HG03108 (cell line): ENCODE data around the gene TMEM233.
"Not testable (repeated sequence)": the region's sequence is repeated elsewhere in the genome, so short reads cannot be mapped to it uniquely, and the experiment has no call there.

Experiments used
- ATAC-seq: cut with Tn5 transposase; IDR thresholded peaks from one replicate; pipeline ENCODE4 v1.9.1; 2021; ENCODE audit warnings: moderate library complexity; ENCODE audit not compliant: unreplicated experiment

TMEM233 gene

GRCh38 chr12:119603767-119604166 is 10.2 kb downstream of the TMEM233 start:
- no peak for ATAC-seq

- no peak for ATAC-seq
Observed at GRCh38 chr12:119609358-119609757, 15.8 kb downstream of the TMEM233 start.

GRCh38 chr12:119613319-119613936 is 19.9 kb downstream of the TMEM233 start:
- no peak for ATAC-seq

- no peak for ATAC-seq
Observed at GRCh38 chr12:119614705-119615104, 21.1 kb downstream of the TMEM233 start.

- ATAC-seq: no peak
Observed at GRCh38 chr12:119615518-119616475, 22.2 kb downstream of the TMEM233 start.

- ATAC-seq: not testable (repeated sequence)
Observed at GRCh38 chr12:119618328-119618896, 24.8 kb downstream of the TMEM233 start.

- ATAC-seq: no peak
Observed at GRCh38 chr12:119620490-119620889, 26.9 kb downstream of the TMEM233 start.

- ATAC-seq: no peak
Observed at GRCh38 chr12:119621878-119622277, 28.3 kb downstream of the TMEM233 start.

- ATAC-seq: no peak
Observed at GRCh38 chr12:119624966-119625365, 31.4 kb downstream of the TMEM233 start.

GRCh38 chr12:119627019-119627643 is 33.6 kb downstream of the TMEM233 start:
- no peak for ATAC-seq

GRCh38 chr12:119627686-119628085 is 34.1 kb downstream of the TMEM233 start:
- no peak for ATAC-seq

- no peak for ATAC-seq
Observed at GRCh38 chr12:119630223-119630780, 36.7 kb downstream of the TMEM233 start.

- no peak for ATAC-seq
Observed at GRCh38 chr12:119630962-119631550, 37.5 kb downstream of the TMEM233 start.

- ATAC-seq: no peak
Observed at GRCh38 chr12:119631930-119632678, 38.5 kb downstream of the TMEM233 start.

- no peak for ATAC-seq
Observed at GRCh38 chr12:119634743-119635142, 41.2 kb downstream of the TMEM233 start.

- no peak for ATAC-seq
Observed at GRCh38 chr12:119642986-119643385, 49.4 kb downstream of the TMEM233 start.

- no peak for ATAC-seq
Observed at GRCh38 chr12:119644930-119645329, 51.4 kb downstream of the TMEM233 start.

- ATAC-seq: no peak
Observed at GRCh38 chr12:119645535-119646059, 52.0 kb downstream of the TMEM233 start.

GRCh38 chr12:119649202-119649808 is 55.7 kb downstream of the TMEM233 start:
- no peak for ATAC-seq
